HG02623 (cell line): ENCODE measurements around the gene OR56A5.

ENCODE experiments used
- ATAC-seq: cut with Tn5 transposase; IDR thresholded peaks from one replicate; pipeline ENCODE4 v1.9.1; 2021; ENCODE audit warnings: moderate library complexity; ENCODE audit not compliant: unreplicated experiment

The OR56A5 gene

DNA sequence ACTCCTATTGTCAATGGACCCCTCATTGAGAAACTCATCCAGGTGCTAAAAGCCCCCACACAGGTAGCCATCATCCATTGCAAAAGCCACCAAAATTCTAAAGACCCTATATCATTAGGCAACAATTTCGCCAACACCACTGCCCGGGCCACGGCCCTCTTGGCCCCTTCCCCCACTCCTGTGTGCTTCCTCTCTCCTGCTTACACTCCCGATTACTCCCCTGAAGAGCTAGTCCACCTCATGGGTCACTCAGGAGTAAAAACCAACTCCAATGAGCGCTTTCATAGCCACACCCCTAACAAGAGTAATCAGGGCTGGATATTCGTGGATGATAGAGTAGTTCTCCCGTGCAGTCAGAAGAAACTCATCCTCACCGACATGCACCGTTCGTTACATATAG lies 35.2 kb downstream of the OR56A5 start:
- no peak for ATAC-seq

- no peak for ATAC-seq
Measured at GRCh38 chr11:5932671-5933070, 35.6 kb downstream of the OR56A5 start.

GRCh38 chr11:5931061-5931460 lies 37.2 kb downstream of the OR56A5 start:
- ATAC-seq: no peak

- ATAC-seq: no peak
Measured at GRCh38 chr11:5930614-5931013, 37.7 kb downstream of the OR56A5 start.

DNA sequence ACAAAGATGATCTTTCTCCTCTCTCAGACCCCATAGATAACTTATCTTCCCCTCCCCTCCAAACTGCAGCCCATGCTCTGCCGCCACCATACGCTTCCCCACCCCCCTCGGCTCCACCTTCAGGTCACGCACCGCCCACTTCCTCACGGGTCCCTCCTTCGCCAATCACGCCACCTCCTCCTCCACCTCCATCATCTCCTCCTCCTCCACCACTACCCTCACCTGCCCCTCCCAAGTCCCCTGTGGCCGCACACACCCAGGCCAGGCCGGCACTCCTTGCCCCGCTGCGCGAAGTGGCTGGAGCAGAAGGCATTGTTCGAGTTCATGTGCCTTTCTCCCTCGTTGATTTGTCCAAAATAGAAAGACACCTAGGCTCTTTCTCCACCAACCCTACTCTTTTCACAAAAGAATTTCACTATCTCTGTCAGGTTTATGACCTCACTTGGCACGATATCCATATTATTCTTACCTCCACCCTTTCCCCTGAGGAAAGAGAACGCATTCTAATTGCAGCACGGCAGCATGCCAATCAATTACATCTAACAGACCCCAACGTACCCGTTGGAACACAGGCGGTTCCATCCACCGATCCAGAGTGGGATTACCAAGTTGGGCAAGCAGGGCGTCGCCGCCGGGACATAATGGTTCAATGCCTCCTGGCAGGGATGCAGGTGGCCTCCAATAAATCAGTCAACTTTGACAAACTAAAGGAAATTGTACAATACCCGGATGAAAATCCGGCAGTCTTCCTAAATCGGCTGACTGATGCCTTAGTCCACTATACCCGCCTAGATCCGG lies 38.5 kb downstream of the OR56A5 start:
- ATAC-seq: no peak

GRCh38 chr11:5928811-5929210 lies 39.5 kb downstream of the OR56A5 start:
- ATAC-seq: no peak

DNA sequence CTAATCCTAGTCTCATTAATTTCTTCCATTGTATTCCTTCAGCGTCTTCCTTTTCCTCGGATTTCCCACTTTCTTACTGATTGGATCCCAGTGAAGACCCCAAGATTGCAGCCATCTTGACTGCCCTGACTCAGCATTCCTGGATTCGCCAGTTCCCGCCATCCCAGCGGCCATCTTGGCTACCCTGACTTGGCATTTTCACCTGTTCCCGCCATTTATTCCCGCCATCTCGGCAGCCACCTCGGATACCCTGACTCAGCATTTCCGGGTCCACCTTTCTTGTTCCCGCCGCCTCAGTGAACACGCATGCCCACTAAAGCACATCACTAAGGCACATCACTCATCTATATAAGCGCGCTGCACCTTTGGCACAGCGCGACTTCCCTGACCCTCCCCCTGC lies 40.0 kb downstream of the OR56A5 start:
- ATAC-seq: no peak

GRCh38 chr11:5923794-5924193 lies 44.5 kb downstream of the OR56A5 start:
- peak; percentile 11 for ATAC-seq

GRCh38 chr11:5923427-5923776 lies 44.9 kb downstream of the OR56A5 start:
- peak; percentile 34 for ATAC-seq

DNA sequence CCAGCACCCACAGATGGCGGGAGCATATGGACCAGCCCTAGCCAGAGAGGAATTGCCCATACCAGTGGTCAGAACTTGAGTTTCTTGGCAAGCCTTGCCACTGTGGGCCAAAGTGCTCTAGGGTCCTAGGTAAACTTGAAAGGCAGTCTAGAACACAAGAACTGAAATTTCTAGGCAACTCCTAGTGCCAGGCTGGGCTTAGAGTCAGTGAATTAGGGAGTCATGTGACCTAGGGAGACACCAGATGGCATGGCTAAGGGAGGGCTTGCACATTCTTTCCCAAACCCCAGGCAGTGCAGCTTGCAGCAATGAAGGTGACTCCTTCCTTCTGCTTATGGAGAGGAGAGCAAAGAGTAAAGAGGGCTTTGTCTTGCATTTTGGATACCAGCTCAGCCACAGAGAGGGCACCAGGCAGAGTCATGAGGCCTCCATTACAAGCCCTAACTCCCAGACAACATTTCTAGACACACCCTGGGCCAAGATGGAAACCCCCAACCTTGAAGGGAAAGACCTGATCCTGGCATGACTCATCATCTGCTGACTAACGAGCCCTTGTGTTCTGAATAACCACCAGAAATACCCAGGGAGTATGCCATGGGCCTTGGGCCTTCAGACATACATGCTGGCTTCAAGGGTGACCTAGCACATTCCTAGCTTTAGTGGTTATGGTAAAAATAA lies 45.4 kb downstream of the OR56A5 start:
- peak; percentile 81 for ATAC-seq
